UCSD-AML1 (cell line): ENCODE results near the gene DISC1.
"Not testable (repeated sequence)": the region's sequence is repeated elsewhere in the genome, so short reads cannot be mapped to it uniquely, and the experiment has no call there.

Experiments
- DNase-seq: peaks from one replicate; lab custom pipeline; 2025; ENCODE audit not compliant: unreplicated experiment; lab: John Stamatoyannopoulos, UW

The DISC1 gene

GRCh38 chr1:231943084-231943483 lies 316.5 kb downstream of the DISC1 start:
- no peak for DNase-seq

GRCh38 chr1:231948102-231948501 lies 321.5 kb downstream of the DISC1 start:
- DNase-seq = not testable (repeated sequence)

GRCh38 chr1:231949277-231950091 lies 322.9 kb downstream of the DISC1 start:
- no peak for DNase-seq

DNA sequence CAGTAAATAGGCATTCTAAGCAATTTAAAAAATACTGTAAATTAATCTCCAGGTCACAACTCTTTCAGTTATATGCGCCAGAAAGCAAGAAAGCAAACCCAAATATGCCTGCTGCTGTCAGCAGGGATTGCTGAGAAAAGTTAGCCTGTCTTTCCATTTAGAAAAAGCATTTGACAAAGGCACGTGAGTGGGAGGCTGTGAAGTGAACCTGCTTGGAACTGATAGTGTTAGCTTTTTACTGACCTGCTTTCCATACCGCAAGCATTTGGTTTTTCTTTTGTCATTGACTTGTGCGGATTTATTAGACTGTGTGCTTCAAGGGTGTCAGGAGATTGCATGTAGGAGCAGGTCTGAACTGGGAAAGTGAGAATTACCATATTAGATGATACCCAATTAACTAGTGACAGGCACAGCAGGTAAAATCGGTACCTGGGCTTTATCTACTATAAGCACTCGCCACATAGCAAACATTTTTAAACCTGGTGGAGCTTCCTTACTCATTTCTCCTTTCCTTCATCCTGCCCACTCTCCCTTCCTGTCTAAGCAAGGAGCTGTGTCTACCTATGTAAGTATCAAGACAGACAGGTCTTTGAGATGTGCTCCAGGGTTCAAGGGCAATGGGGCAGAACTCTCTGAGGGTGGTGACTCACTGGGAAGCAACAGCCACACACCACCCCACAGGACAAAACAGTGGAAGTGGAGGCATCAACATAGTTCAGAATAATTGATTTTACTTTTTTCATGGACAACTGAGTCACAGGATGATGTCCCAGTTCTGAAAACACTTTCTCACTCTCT lies 323.9 kb downstream of the DISC1 start:
- DNase-seq = no peak

- DNase-seq = no peak
These were observed 324.8 kb downstream of the DISC1 start for GRCh38 chr1:231951374-231951773.

DNA sequence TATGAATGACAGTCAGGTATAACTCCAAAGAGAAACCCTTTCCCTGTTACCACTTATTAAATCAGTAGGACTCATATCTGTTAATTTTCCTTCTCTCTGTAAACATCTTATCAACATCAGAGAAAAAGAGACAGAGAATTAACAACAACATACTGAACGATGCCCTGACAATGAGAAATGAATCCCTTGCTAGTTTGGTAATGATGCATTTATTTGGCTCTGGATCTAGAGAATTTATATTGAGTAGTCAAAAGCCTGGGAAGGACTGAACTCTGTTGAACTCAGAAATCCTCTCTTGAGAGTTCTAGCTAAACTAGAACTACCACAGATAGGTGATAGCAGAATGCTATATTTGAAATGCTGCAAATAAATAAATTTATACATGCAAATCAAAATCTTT lies 325.6 kb downstream of the DISC1 start:
- no peak for DNase-seq

- DNase-seq = no peak
These were observed 327.1 kb downstream of the DISC1 start for GRCh38 chr1:231953660-231954059.

DNA sequence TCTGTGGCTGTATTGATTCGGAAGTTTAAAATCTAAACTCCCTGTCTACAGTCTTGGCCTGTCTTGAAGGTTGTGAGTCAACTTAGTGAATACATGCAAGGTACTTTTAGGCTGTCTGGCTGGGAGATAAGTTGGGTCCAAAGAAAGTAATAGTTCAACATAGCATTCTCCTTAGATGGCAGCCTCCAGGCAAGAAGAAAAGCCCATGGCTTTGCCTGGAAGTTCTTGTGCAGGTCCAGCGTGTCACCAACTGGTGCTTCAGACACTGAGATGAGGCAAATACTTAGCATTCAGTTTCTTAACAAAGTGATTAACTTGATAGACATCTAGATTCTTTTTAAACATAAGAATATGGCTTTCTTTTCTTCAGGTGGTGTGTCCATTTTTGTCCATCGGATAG lies 328.2 kb downstream of the DISC1 start:
- DNase-seq = no peak

- DNase-seq = no peak
These were observed 330.8 kb downstream of the DISC1 start for GRCh38 chr1:231957359-231957758.

DNA sequence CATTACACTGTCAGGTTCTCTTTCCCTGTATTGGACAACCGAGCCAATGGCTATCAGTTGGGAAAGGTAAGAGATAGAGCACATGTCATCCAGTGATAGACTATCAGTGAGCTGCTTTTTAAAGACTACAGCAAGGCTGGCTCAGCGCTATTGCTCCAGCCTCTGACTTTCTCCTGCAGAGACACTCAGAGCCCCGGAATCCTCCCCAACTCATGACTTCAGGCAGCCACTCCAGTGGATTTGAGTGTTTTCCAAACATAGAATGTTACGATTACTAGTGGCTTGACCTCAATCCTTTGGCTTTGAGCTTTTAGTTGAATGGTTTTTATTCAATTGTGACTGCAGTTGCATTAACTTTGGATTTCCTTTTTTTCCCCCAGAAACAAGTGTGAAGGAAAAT lies 331.9 kb downstream of the DISC1 start:
- DNase-seq = no peak

GRCh38 chr1:231959225-231959884 lies 332.8 kb downstream of the DISC1 start:
- no peak for DNase-seq

DNA sequence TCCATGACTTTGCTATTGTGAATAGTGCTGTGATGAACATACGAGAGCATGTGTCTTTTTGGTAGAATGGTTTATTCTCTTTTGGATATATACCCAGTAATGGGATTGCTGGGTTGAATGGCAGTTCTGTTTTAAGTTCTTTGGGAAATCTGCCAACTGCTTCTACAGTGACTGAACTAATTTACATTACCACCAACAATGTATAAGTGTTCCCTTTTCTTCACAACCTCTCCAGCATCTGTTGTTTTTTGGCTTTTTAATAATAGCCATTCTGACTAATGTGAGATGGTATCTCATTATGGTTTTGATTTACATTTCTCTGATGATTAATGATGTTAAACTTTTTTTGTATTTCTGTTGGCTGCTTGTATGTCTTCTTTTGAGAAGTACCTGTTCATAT lies 335.2 kb downstream of the DISC1 start:
- not testable (repeated sequence) for DNase-seq

- DNase-seq = no peak
These were observed 336.0 kb downstream of the DISC1 start for GRCh38 chr1:231962636-231963035.

GRCh38 chr1:231964241-231964640 lies 337.7 kb downstream of the DISC1 start:
- DNase-seq = no peak

DNA sequence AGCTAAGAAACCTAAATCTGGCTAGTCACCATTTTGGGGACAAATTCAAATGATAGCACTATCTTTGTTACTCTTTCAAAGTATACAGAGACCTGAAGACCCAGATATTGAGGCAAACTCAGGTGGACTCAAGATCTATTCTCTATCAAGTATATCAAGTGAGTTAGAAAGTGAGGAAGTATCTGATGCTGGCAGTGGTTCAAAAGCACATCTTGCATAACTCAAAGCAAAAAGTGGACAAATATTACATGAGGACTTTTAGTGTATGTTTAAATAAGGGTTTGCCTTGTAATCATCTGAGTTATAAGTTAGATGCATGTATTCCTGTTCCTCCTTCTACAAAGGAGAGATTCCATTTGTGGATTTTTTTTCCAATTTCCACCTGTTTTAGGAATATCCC lies 338.4 kb downstream of the DISC1 start:
- no peak for DNase-seq

GRCh38 chr1:231965615-231966014 lies 339.0 kb downstream of the DISC1 start:
- DNase-seq = no peak

DNA sequence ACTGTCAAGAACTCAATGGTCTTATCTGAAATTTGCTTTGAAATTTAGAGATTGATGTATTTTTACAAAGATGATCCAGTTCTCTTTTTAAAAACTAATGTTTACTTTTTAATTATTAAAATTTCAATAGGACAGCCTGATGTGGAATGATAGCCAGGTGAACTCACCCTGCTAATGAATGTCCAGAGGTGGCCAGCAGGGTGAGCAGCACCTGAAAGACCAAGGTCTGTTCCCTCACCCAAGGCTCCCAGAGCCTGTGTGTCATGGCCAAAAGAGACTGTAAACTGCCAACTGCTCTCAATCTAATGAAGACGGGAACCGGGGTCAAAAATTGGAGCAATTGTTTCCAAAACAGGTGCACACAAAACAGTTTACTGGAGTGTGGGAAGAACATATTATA lies 340.4 kb downstream of the DISC1 start:
- no peak for DNase-seq

DNA sequence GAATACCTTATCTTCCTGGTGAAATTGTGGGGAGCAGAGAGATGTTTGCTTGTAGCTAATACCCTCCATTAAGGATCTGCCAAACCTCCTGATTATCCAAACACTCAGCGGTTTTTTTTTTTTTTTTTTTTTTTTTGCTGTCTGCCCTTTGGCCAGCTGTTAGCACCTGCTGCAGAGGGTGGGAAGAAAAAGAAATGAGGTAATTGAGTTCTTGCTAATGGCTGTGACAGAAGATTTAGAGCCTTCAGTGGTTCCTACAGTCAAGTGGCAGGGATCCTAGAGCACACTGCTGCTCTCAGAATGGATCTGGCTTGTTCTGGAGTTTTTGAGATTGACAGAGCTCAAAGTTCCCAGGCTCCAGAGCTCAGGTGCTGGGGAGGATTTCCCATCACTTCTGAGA lies 342.5 kb downstream of the DISC1 start:
- no peak for DNase-seq

GRCh38 chr1:231969761-231970160 lies 343.2 kb downstream of the DISC1 start:
- not testable (repeated sequence) for DNase-seq

- DNase-seq = no peak
These were observed 344.1 kb downstream of the DISC1 start for GRCh38 chr1:231970684-231971083.

DNA sequence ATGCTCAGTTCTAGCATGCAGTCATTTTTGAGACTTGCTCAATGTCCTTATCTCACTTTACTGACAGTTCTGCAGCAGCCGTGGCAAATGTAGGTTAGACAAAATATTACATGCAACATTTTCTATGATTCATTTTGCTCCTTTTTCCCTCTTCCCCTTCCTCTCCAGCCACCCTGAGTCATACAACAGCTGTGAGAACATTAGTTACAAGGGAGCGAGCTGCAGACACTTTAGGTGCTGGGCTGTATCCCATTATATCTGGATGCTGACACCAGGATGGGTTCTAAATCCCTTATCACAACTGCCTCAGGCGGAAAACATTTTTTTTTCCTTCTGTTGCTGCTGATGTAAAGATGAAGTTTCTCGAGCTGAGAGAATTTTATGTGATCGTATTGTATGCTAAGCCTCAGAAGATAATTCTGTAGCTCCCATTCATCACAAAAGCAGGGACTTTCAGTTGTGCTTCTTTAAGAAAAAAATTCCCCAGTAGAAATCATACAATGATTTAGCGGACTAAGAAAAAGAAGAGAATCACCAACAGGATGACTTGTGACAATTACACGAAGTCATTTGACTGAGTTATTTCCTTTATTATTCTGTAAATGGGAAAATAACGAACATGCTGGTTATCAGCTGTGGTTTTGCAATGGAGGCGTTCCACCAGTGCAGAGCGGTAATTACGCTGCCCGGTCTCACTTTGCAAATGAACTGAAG lies 345.0 kb downstream of the DISC1 start:
- DNase-seq = no peak
